WTC11 (cell line): Measurements from ENCODE around the gene FRMD5. TPM values are rescaled to one million over a fixed set of nuclear protein-coding genes. Genes with fewer than 3 reads are reported as not detected.

ENCODE experiments used
- ATAC-seq: fragments of 200-7000 bp; cut with Tn5 transposase; 2 replicates; pipeline ENCODE4 v1.10.0; 2021; ENCODE audit warnings: mild to moderate bottlenecking, moderate library complexity
- CTCF ChIA-PET: fragments of 300-600 bp; sonication (Branson Sonifier 250); formaldehyde crosslinking; loops from one replicate; lab custom pipeline; 2021; ENCODE audit warnings: antibody characterized with exemption; lab: Charles Lee
- POLR2A ChIA-PET: fragments of 350-600 bp; sonication (Branson Sonifier 250); formaldehyde crosslinking; loops from one replicate; lab custom pipeline; 2021; ENCODE audit warnings: antibody characterized with exemption; lab: Charles Lee
- DNase-seq: peaks from one replicate; pipeline ENCODE4 v3.0.0; 2021; ENCODE audit warnings: low spot score
- H3K27ac Mint-ChIP-seq: 2 replicates; pipeline ENCODE4 v1.8.0; 2021; ENCODE audit warnings: mixed read lengths
- H3K27me3 Mint-ChIP-seq: 2 replicates; pipeline ENCODE4 v1.8.0; 2021; ENCODE audit warnings: low read depth, mild to moderate bottlenecking, moderate library complexity, mixed read lengths
- H3K36me3 Mint-ChIP-seq: 2 replicates; pipeline ENCODE4 v1.8.0; 2021; ENCODE audit warnings: mixed read lengths
- H3K4me1 Mint-ChIP-seq: 2 replicates; pipeline ENCODE4 v1.8.0; 2022; ENCODE audit warnings: mixed read lengths
- H3K4me3 Mint-ChIP-seq: 2 replicates; pipeline ENCODE4 v1.8.0; 2021; ENCODE audit warnings: mild to moderate bottlenecking, moderate library complexity, mixed read lengths
- H3K9me3 Mint-ChIP-seq: 2 replicates; pipeline ENCODE4 v1.8.0; 2021; ENCODE audit warnings: mixed read lengths
- AR ChIP-seq: fragments of 250-450 bp; sonication (Bioruptor Pico); IDR thresholded peaks from 2 replicates; pipeline ENCODE4 v1.9.0; 2021; ENCODE audit warnings: mild to moderate bottlenecking
- ETV6 ChIP-seq: sonication (generic); formaldehyde crosslinking; IDR thresholded peaks from 2 replicates; pipeline ENCODE4 v1.8.1; 2022; ENCODE audit warnings: mild to moderate bottlenecking, missing genetic modification reagents
- GABPB1 ChIP-seq: sonication (generic); formaldehyde crosslinking; IDR thresholded peaks from 2 replicates; pipeline ENCODE4 v1.8.1; 2023; ENCODE audit warnings: mild to moderate bottlenecking, missing genetic modification reagents
- IRF2 ChIP-seq: sonication (generic); formaldehyde crosslinking; IDR thresholded peaks from 2 replicates; pipeline ENCODE4 v1.8.0; 2022; ENCODE audit warnings: low read depth, missing genetic modification reagents, borderline replicate concordance
- NFATC4 ChIP-seq: fragments of 250-450 bp; sonication (Bioruptor Pico); IDR thresholded peaks from 2 replicates; pipeline ENCODE4 v1.9.0; 2021; ENCODE audit warnings: mild to moderate bottlenecking
- NFYB ChIP-seq: sonication (generic); formaldehyde crosslinking; conservative IDR thresholded peaks from 2 replicates; pipeline ENCODE4 v1.8.0; 2022; ENCODE audit warnings: low read depth, missing genetic modification reagents
- NR2C2 ChIP-seq: sonication (generic); formaldehyde crosslinking; IDR thresholded peaks from 2 replicates; pipeline ENCODE4 v1.8.0; 2022; ENCODE audit warnings: mild to moderate bottlenecking, missing genetic modification reagents
- OVOL2 ChIP-seq: fragments of 250-450 bp; sonication (Bioruptor Pico); IDR thresholded peaks from 2 replicates; pipeline ENCODE4 v1.9.0; 2021; ENCODE audit warnings: mild to moderate bottlenecking, borderline replicate concordance
- PRDM15 ChIP-seq: sonication (generic); formaldehyde crosslinking; IDR thresholded peaks from 2 replicates; pipeline ENCODE4 v1.8.0; 2022; ENCODE audit warnings: missing genetic modification reagents
- RELA ChIP-seq: sonication (generic); formaldehyde crosslinking; IDR thresholded peaks from 2 replicates; pipeline ENCODE4 v1.8.1; 2022; ENCODE audit warnings: missing genetic modification reagents, mild to moderate bottlenecking, borderline replicate concordance
- SOX15 ChIP-seq: fragments of 250-450 bp; sonication (Bioruptor Pico); IDR thresholded peaks from 2 replicates; pipeline ENCODE4 v1.9.0; 2021; ENCODE audit warnings: mild to moderate bottlenecking
- TCF7 ChIP-seq: sonication (generic); formaldehyde crosslinking; IDR thresholded peaks from 2 replicates; pipeline ENCODE4 v1.8.0; 2022; ENCODE audit warnings: mild to moderate bottlenecking, low read depth, missing genetic modification reagents, moderate library complexity
- TP53 ChIP-seq: sonication (generic); formaldehyde crosslinking; IDR thresholded peaks from 2 replicates; pipeline ENCODE4 v1.8.1; 2023; ENCODE audit warnings: mild to moderate bottlenecking, missing genetic modification reagents
- ZBTB21 ChIP-seq: sonication (generic); formaldehyde crosslinking; IDR thresholded peaks from 2 replicates; pipeline ENCODE4 v1.8.1; 2023; ENCODE audit warnings: mild to moderate bottlenecking, missing genetic modification reagents, borderline replicate concordance
- ZNF138 ChIP-seq: sonication (generic); formaldehyde crosslinking; conservative IDR thresholded peaks from 2 replicates; pipeline ENCODE4 v1.8.1; 2022; ENCODE audit warnings: mild to moderate bottlenecking, moderate library complexity, missing genetic modification reagents
- ZNF232 ChIP-seq: sonication (generic); formaldehyde crosslinking; IDR thresholded peaks from 2 replicates; pipeline ENCODE4 v1.8.0; 2022; ENCODE audit warnings: mild to moderate bottlenecking, missing genetic modification reagents
- total RNA-seq: library from RNA; stranded (reverse); gene quantifications from 3 replicates; pipeline ENCODE4 v1.2.3, GENCODE V29; 2021
- TF ChIP-seq, protein P1 (sequence below): sonication (generic); formaldehyde crosslinking; conservative IDR thresholded peaks from 2 replicates; pipeline ENCODE4 v1.8.1; 2022; ENCODE audit warnings: mild to moderate bottlenecking, missing genetic modification reagents
- TF ChIP-seq, protein P2 (sequence below): sonication (generic); formaldehyde crosslinking; IDR thresholded peaks from 2 replicates; pipeline ENCODE4 v1.8.0; 2023; ENCODE audit warnings: missing genetic modification reagents, mild to moderate bottlenecking, borderline replicate concordance
- TF ChIP-seq, protein P3 (sequence below): sonication (generic); formaldehyde crosslinking; IDR thresholded peaks from 2 replicates; pipeline ENCODE4 v1.8.0; 2023; ENCODE audit warnings: missing genetic modification reagents
- TF ChIP-seq, protein P4 (sequence below): sonication (generic); formaldehyde crosslinking; IDR thresholded peaks from 2 replicates; pipeline ENCODE4 v1.8.1; 2023; ENCODE audit warnings: mild to moderate bottlenecking, missing genetic modification reagents, moderate library complexity
- TF ChIP-seq, protein P5 (sequence below): sonication (generic); formaldehyde crosslinking; IDR thresholded peaks from 2 replicates; pipeline ENCODE4 v1.8.1; 2022; ENCODE audit warnings: mild to moderate bottlenecking, moderate library complexity, missing genetic modification reagents

Gene FRMD5
- total RNA-seq, 1 experiment from 2014 or later = 14.1 TPM

GRCh38 chr15:44144184-44144583, 50.9 kb downstream of the FRMD5 start:
- Mint-ChIP-seq H3K4me3 (no peak overlapping the region), H3K36me3 (no peaks in the 10 kb centered on the region), H3K9me3 (no peaks in the 10 kb centered on the region), H3K27me3 (no peaks in the 10 kb centered on the region), H3K27ac (no peak overlapping the region), H3K4me1 (no peaks in the 10 kb centered on the region)
- CTCF ChIA-PET = interaction anchor here (1.6 kb wide), 1 partner anchor 78 kb away, joined by 4 read pairs; no protein-coding TSS in a partner anchor
- ATAC-seq = no peak
- POLR2A ChIA-PET = interaction anchor here (0.6 kb wide), 1 partner anchor 336 kb away, joined by 3 read pairs; no protein-coding TSS in a partner anchor
- DNase-seq = no peak
- TF ChIP-seq TP53 (CRISPR knock-in tag) = no peak
- TF ChIP-seq NFATC4 (CRISPR knock-in tag) = no peak
- no peak for TF ChIP-seq TCF7
- TF ChIP-seq ZBTB21 = no peak
- no peak for TF ChIP-seq NFYB (CRISPR knock-in tag)

GRCh38 chr15:44137750-44138149, 57.3 kb downstream of the FRMD5 start:
- no peak overlapping the region for H3K4me3 Mint-ChIP-seq
- ATAC-seq (no peak), DNase-seq (no peak)
- no peaks in the 10 kb centered on the region for H3K9me3 Mint-ChIP-seq
- TF ChIP-seq SOX15 = no peak
- TF ChIP-seq NR2C2 (CRISPR knock-in tag) = no peak
- TF ChIP-seq RELA (CRISPR knock-in tag) = no peak
- no peak for TF ChIP-seq PRDM15 (CRISPR knock-in tag)
- TF ChIP-seq, protein P1, sequence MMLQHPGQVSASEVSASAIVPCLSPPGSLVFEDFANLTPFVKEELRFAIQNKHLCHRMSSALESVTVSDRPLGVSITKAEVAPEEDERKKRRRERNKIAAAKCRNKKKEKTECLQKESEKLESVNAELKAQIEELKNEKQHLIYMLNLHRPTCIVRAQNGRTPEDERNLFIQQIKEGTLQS (CRISPR knock-in tag) = no peak
- TF ChIP-seq, protein P2, sequence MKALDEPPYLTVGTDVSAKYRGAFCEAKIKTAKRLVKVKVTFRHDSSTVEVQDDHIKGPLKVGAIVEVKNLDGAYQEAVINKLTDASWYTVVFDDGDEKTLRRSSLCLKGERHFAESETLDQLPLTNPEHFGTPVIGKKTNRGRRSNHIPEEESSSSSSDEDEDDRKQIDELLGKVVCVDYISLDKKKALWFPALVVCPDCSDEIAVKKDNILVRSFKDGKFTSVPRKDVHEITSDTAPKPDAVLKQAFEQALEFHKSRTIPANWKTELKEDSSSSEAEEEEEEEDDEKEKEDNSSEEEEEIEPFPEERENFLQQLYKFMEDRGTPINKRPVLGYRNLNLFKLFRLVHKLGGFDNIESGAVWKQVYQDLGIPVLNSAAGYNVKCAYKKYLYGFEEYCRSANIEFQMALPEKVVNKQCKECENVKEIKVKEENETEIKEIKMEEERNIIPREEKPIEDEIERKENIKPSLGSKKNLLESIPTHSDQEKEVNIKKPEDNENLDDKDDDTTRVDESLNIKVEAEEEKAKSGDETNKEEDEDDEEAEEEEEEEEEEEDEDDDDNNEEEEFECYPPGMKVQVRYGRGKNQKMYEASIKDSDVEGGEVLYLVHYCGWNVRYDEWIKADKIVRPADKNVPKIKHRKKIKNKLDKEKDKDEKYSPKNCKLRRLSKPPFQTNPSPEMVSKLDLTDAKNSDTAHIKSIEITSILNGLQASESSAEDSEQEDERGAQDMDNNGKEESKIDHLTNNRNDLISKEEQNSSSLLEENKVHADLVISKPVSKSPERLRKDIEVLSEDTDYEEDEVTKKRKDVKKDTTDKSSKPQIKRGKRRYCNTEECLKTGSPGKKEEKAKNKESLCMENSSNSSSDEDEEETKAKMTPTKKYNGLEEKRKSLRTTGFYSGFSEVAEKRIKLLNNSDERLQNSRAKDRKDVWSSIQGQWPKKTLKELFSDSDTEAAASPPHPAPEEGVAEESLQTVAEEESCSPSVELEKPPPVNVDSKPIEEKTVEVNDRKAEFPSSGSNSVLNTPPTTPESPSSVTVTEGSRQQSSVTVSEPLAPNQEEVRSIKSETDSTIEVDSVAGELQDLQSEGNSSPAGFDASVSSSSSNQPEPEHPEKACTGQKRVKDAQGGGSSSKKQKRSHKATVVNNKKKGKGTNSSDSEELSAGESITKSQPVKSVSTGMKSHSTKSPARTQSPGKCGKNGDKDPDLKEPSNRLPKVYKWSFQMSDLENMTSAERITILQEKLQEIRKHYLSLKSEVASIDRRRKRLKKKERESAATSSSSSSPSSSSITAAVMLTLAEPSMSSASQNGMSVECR = no peak
- TF ChIP-seq, protein P3, sequence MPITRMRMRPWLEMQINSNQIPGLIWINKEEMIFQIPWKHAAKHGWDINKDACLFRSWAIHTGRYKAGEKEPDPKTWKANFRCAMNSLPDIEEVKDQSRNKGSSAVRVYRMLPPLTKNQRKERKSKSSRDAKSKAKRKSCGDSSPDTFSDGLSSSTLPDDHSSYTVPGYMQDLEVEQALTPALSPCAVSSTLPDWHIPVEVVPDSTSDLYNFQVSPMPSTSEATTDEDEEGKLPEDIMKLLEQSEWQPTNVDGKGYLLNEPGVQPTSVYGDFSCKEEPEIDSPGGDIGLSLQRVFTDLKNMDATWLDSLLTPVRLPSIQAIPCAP (CRISPR knock-in tag) = no peak
- TF ChIP-seq, protein P4, sequence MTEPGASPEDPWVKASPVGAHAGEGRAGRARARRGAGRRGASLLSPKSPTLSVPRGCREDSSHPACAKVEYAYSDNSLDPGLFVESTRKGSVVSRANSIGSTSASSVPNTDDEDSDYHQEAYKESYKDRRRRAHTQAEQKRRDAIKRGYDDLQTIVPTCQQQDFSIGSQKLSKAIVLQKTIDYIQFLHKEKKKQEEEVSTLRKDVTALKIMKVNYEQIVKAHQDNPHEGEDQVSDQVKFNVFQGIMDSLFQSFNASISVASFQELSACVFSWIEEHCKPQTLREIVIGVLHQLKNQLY (CRISPR knock-in tag) = no peak
- TF ChIP-seq GABPB1 (CRISPR knock-in tag) = no peak
- no peak for TF ChIP-seq TCF7
- TF ChIP-seq ZNF138 (CRISPR knock-in tag) = no peak
- TF ChIP-seq AR (CRISPR knock-in tag) = no peak
- no peak for TF ChIP-seq ETV6 (CRISPR knock-in tag)
- TF ChIP-seq OVOL2 (CRISPR knock-in tag) = no peak
- TF ChIP-seq IRF2 (CRISPR knock-in tag) = no peak
- TF ChIP-seq, protein P5, sequence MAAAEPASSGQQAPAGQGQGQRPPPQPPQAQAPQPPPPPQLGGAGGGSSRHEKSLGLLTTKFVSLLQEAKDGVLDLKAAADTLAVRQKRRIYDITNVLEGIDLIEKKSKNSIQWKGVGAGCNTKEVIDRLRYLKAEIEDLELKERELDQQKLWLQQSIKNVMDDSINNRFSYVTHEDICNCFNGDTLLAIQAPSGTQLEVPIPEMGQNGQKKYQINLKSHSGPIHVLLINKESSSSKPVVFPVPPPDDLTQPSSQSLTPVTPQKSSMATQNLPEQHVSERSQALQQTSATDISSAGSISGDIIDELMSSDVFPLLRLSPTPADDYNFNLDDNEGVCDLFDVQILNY (CRISPR knock-in tag) = no peak
- no peak for TF ChIP-seq ZNF232 (CRISPR knock-in tag)
- CTCF ChIA-PET = no interaction called here
- no peaks in the 10 kb centered on the region for H3K27me3 Mint-ChIP-seq
- H3K27ac Mint-ChIP-seq = no peak overlapping the region
- POLR2A ChIA-PET = no interaction called here
- no peaks in the 10 kb centered on the region for H3K36me3 Mint-ChIP-seq
- peaks cover 3% of the 10 kb centered on the region; the same call in 1 of the 2 replicates for H3K4me1 Mint-ChIP-seq
